HCT116 (cell line): ENCODE measurements around the gene LTB4R. TPM values are rescaled to one million over a fixed set of nuclear protein-coding genes. Genes with fewer than 3 reads are reported as not detected.

ENCODE experiments used
- ATAC-seq: fragments of 200-7000 bp; cut with Tn5 transposase; 2 replicates; pipeline ENCODE4 v1.9.1; 2020; ENCODE audit warnings: mild to moderate bottlenecking, moderate library complexity
- BruUV-seq: library from RNA; stranded (reverse); fragments of 400-500 nt; replicated peaks from 2 replicates; lab custom pipeline; 2021; lab: Mats Ljungman, UMichigan
- CTCF ChIA-PET: fragments of 300-600 bp; sonication (Branson Sonifier 250); formaldehyde crosslinking; loops from one replicate; lab custom pipeline; 2021; ENCODE audit warnings: antibody characterized with exemption; lab: Charles Lee
- POLR2A ChIA-PET: fragments of 300-600, 350-600 bp; sonication (Branson Sonifier 250); formaldehyde crosslinking; loops from one replicate; lab custom pipeline; 2021; ENCODE audit warnings: antibody characterized with exemption; lab: Charles Lee
- RAD21 ChIA-PET, 2 experiments: fragments of 300-600 bp; sonication (Branson Sonifier 250); formaldehyde crosslinking; loops; one replicate each; lab custom pipeline; 2023; ENCODE audit warnings: low total read pairs in 2 of 2; ENCODE audit not compliant: uncharacterized antibody in 2 of 2, unreplicated experiment in 2 of 2, low non-redundant PET in 1 of 2; lab: Charles Lee
- DNase-seq: peaks from one replicate; pipeline ENCODE4 v3.0.0-alpha.2; 2010; ENCODE audit warnings: low read depth, low spot score
- H2AFZ ChIP-seq: fragments of 200-600 bp; shearing (Covaris generic), sonication (generic); 2 replicates; pipeline ENCODE4 v1.6.1; 2017; ENCODE audit warnings: low read depth, mixed run types, mixed read lengths, antibody characterized with exemption, low read length; ENCODE audit not compliant: poor library complexity, severe bottlenecking
- H3K27ac ChIP-seq: 2 replicates; pipeline ENCODE4 v1.5.1; 2012; ENCODE audit warnings: low read depth, low read length
- H3K27me3 ChIP-seq: fragments of 200-600 bp; sonication (generic); 2 replicates; pipeline ENCODE4 v1.6.1; 2016; ENCODE audit warnings: mixed run types, low read length, mixed read lengths; ENCODE audit not compliant: insufficient read depth
- H3K36me3 ChIP-seq, 2 experiments: fragments of 200-500 bp in 1 of 2; fragments of 200-600 bp in 1 of 2; sonication (Bioruptor generic) in 1 of 2; sonication (generic) in 1 of 2; 2 replicates each; pipeline versions ENCODE4 v1.5.1 to v1.6.1; 2014 to 2016; ENCODE audit warnings: low read length in 2 of 2, inconsistent platforms in 1 of 2, mixed read lengths in 1 of 2, mixed run types in 1 of 2; ENCODE audit not compliant: insufficient read depth in 2 of 2, control insufficient read depth in 1 of 2
- H3K4me1 ChIP-seq, 2 experiments: fragments of 200-600 bp in 1 of 2; sonication (generic) in 1 of 2; 2 replicates each; pipeline versions ENCODE4 v1.5.1 to v1.6.1; 2012 to 2017; ENCODE audit warnings: low read length in 2 of 2, inconsistent platforms in 1 of 2, mild to moderate bottlenecking in 1 of 2, mixed read lengths in 1 of 2, mixed run types in 1 of 2, moderate library complexity in 1 of 2; ENCODE audit not compliant: insufficient read depth in 2 of 2, control insufficient read depth in 1 of 2
- H3K4me2 ChIP-seq: fragments of 200-600 bp; sonication (generic); 2 replicates; pipeline ENCODE4 v1.6.1; 2017; ENCODE audit warnings: mixed run types, low read length, mixed read lengths
- H3K4me3 ChIP-seq, 2 experiments: fragments of 200-600 bp in 1 of 2; sonication (generic) in 1 of 2; replicated peaks in 1 of 2; 2 replicates each; pipeline ENCODE4 v1.5.1; 2011 to 2016; ENCODE audit warnings: low read length in 2 of 2, control low read depth in 1 of 2, low read depth in 1 of 2, mild to moderate bottlenecking in 1 of 2, mixed read lengths in 1 of 2, mixed run types in 1 of 2
- H3K79me2 ChIP-seq: fragments of 200-600 bp; sonication (generic); 2 replicates; pipeline ENCODE4 v1.6.1; 2017; ENCODE audit warnings: mild to moderate bottlenecking, mixed run types, low read length, moderate library complexity, mixed read lengths; ENCODE audit not compliant: insufficient read depth
- H3K9ac ChIP-seq: fragments of 200-600 bp; sonication (generic); 2 replicates; pipeline ENCODE4 v1.6.1; 2016; ENCODE audit warnings: low read length, mixed read lengths
- H3K9me2 ChIP-seq: fragments of 200-600 bp; sonication (generic), shearing (Covaris generic); 2 replicates; pipeline ENCODE4 v1.6.1; 2017; ENCODE audit warnings: mixed run types, mild to moderate bottlenecking, moderate library complexity; ENCODE audit not compliant: insufficient read depth
- H3K9me3 ChIP-seq, 2 experiments: fragments of 200-500 bp in 1 of 2; fragments of 200-600 bp in 1 of 2; sonication (Bioruptor generic) in 1 of 2; sonication (generic) in 1 of 2; 2 replicates each; pipeline ENCODE4 v1.6.1; 2014 to 2017; ENCODE audit warnings: low read length in 2 of 2, mixed read lengths in 2 of 2, inconsistent platforms in 1 of 2, low read depth in 1 of 2, mild to moderate bottlenecking in 1 of 2, mixed run types in 1 of 2, moderate library complexity in 1 of 2; ENCODE audit not compliant: control insufficient read depth in 1 of 2, insufficient read depth in 1 of 2
- H4K20me1 ChIP-seq: fragments of 200-600 bp; sonication (generic), shearing (Covaris generic); 2 replicates; pipeline ENCODE4 v1.6.1; 2017; ENCODE audit warnings: mixed run types, mild to moderate bottlenecking, moderate library complexity; ENCODE audit not compliant: insufficient read depth
- CBX3 ChIP-seq: IDR thresholded peaks from 2 replicates; pipeline ENCODE4 v1.6.1; 2012; ENCODE audit warnings: low read depth
- CEBPB ChIP-seq: IDR thresholded peaks from 2 replicates; pipeline ENCODE4 v1.6.1; 2012; ENCODE audit warnings: low read depth
- EGR1 ChIP-seq: IDR thresholded peaks from 2 replicates; pipeline ENCODE4 v1.6.1; 2012; ENCODE audit warnings: low read depth
- EZH2 ChIP-seq: fragments of 200-600 bp; sonication (generic); IDR thresholded peaks from 2 replicates; pipeline ENCODE4 v1.6.1; 2017; ENCODE audit warnings: antibody characterized with exemption, mixed run types
- EZH2phosphoT487 ChIP-seq: fragments of 200-600 bp; IDR thresholded peaks from 2 replicates; pipeline ENCODE4 v1.6.1; 2018; ENCODE audit warnings: antibody characterized with exemption, borderline replicate concordance
- FOSL1 ChIP-seq: IDR thresholded peaks from 2 replicates; pipeline ENCODE4 v1.6.1; 2012; ENCODE audit warnings: low read depth
- JUND ChIP-seq: IDR thresholded peaks from 2 replicates; pipeline ENCODE4 v1.6.1; 2012
- POLR2A ChIP-seq: IDR thresholded peaks from 2 replicates; pipeline ENCODE4 v1.7.0; 2011; ENCODE audit warnings: borderline replicate concordance; ENCODE audit not compliant: insufficient read depth, insufficient read length; ENCODE audit errors: extremely low read depth
- POLR2AphosphoS5 ChIP-seq: IDR thresholded peaks from 2 replicates; pipeline ENCODE4 v1.6.1; 2011; ENCODE audit warnings: mild to moderate bottlenecking, low read depth, low read length, moderate library complexity
- RAD21 ChIP-seq: IDR thresholded peaks from 2 replicates; pipeline ENCODE4 v1.6.1; 2012; ENCODE audit warnings: low read depth, mild to moderate bottlenecking
- SIN3A ChIP-seq: IDR thresholded peaks from 2 replicates; pipeline ENCODE4 v1.6.1; 2012; ENCODE audit warnings: low read depth
- SP1 ChIP-seq: IDR thresholded peaks from 2 replicates; pipeline ENCODE4 v1.6.1; 2012; ENCODE audit warnings: low read depth
- TCF7L2 ChIP-seq: IDR thresholded peaks from 2 replicates; pipeline ENCODE4 v1.7.0; 2011; ENCODE audit warnings: borderline replicate concordance, inconsistent platforms; ENCODE audit not compliant: insufficient read depth, insufficient read length; ENCODE audit errors: extremely low read depth
- YY1 ChIP-seq: IDR thresholded peaks from 2 replicates; pipeline ENCODE4 v1.6.1; 2011; ENCODE audit warnings: low read length, low read depth, moderate library complexity, mild to moderate bottlenecking; ENCODE audit not compliant: insufficient replicate concordance; ENCODE audit errors: extremely low read depth
- ZFX ChIP-seq: fragments of 450-650 bp; IDR thresholded peaks from 2 replicates; pipeline ENCODE4 v1.6.1; 2017
- ZNF274 ChIP-seq: fragments of 200-500 bp; sonication (Bioruptor generic); IDR thresholded peaks from 2 replicates; pipeline ENCODE4 v1.6.1; 2014; ENCODE audit warnings: mild to moderate bottlenecking, low read depth, low read length, inconsistent platforms
- intact Hi-C: fragments of 100-400 bp; cut with micrococcal nuclease; formaldehyde crosslinking; loops from 2 replicates; pipeline ENCODE4 v1.10.0; 2022
- total RNA-seq: library from RNA; stranded (reverse); gene quantifications from one replicate; pipeline ENCODE4 v1.2.1, GENCODE V29; 2021; ENCODE audit not compliant: unreplicated experiment
- TF ChIP-seq, protein P1 (sequence below): IDR thresholded peaks from 2 replicates; pipeline ENCODE4 v1.6.1; 2012
- TF ChIP-seq, protein P2 (sequence below): IDR thresholded peaks from 2 replicates; pipeline ENCODE4 v1.6.1; 2011; ENCODE audit warnings: mild to moderate bottlenecking, low read length, moderate library complexity; ENCODE audit not compliant: insufficient replicate concordance; ENCODE audit errors: extremely low read depth
- TF ChIP-seq, protein P3 (sequence below), 3 experiments: fragments of 200-600 bp in 1 of 3; sonication (generic) in 1 of 3; IDR thresholded peaks in 2 of 3; conservative IDR thresholded peaks in 1 of 3; 2 replicates each; pipeline ENCODE4 v1.5.1; 2012 to 2017; ENCODE audit warnings: low read depth in 2 of 3, low read length in 2 of 3, antibody characterized with exemption in 1 of 3, borderline replicate concordance in 1 of 3, control low read depth in 1 of 3, mild to moderate bottlenecking in 1 of 3, mixed read lengths in 1 of 3, mixed run types in 1 of 3, moderate library complexity in 1 of 3; ENCODE audit not compliant: insufficient read depth in 1 of 3

The LTB4R gene
- total RNA-seq, 1 experiment from 2014 or later = 14.8 TPM

DNA sequence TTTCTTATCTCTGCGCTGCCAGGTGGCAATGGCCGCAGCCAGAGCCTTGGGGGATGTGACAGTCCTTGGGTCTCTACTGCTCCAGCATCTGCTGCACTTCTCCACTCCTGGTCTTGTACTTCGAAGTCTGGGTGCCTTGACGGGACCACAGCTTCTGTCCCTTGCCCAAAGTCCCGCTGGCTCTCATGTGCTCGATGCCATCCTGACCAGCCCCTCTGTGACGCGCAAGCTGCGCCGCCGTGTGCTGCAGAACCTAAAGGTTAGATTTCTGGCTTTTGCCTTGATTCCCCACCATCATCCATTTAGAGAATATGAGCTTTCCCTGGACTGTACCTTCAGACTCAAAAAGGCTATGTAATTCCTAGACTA lies 7.3 kb upstream of the LTB4R start:
- Histone ChIP-seq H3K9me3 (no peaks in the 10 kb centered on the region), H3K27me3 (no peaks in the 10 kb centered on the region), H3K4me1 (peaks cover 14 to 26% of the 10 kb centered on the region in 2 experiments), H3K27ac (no peak overlapping the region), H3K4me3 (no peak overlapping the region), H3K79me2 (peaks cover 28% of the 10 kb centered on the region), H2AFZ (no peak overlapping the region), H3K36me3 (peaks cover 44% of the 10 kb centered on the region in 2 experiments; a peak in 3 of 4 replicates), H3K9me2 (no peaks in the 10 kb centered on the region)
- no peak for DNase-seq
- CTCF ChIA-PET = no interaction called here
- no peak for TF ChIP-seq ZFX
- no peak for TF ChIP-seq CEBPB
- TF ChIP-seq SIN3A = no peak
- no peak for TF ChIP-seq EZH2phosphoT487
- no peak for TF ChIP-seq POLR2AphosphoS5
- TF ChIP-seq EGR1 = no peak
- TF ChIP-seq POLR2A = no peak
- no peak for TF ChIP-seq YY1
- no peak for TF ChIP-seq CBX3
- TF ChIP-seq TCF7L2 = no peak
- TF ChIP-seq FOSL1 = no peak
- no peak for TF ChIP-seq ZNF274
- TF ChIP-seq, protein P1, sequence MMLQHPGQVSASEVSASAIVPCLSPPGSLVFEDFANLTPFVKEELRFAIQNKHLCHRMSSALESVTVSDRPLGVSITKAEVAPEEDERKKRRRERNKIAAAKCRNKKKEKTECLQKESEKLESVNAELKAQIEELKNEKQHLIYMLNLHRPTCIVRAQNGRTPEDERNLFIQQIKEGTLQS = no peak
- no peak for TF ChIP-seq JUND
- no peak for TF ChIP-seq SP1
- TF ChIP-seq, protein P2, sequence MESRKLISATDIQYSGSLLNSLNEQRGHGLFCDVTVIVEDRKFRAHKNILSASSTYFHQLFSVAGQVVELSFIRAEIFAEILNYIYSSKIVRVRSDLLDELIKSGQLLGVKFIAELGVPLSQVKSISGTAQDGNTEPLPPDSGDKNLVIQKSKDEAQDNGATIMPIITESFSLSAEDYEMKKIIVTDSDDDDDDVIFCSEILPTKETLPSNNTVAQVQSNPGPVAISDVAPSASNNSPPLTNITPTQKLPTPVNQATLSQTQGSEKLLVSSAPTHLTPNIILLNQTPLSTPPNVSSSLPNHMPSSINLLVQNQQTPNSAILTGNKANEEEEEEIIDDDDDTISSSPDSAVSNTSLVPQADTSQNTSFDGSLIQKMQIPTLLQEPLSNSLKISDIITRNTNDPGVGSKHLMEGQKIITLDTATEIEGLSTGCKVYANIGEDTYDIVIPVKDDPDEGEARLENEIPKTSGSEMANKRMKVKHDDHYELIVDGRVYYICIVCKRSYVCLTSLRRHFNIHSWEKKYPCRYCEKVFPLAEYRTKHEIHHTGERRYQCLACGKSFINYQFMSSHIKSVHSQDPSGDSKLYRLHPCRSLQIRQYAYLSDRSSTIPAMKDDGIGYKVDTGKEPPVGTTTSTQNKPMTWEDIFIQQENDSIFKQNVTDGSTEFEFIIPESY = no peak
- no peak for TF ChIP-seq EZH2
- TF ChIP-seq, protein P3, sequence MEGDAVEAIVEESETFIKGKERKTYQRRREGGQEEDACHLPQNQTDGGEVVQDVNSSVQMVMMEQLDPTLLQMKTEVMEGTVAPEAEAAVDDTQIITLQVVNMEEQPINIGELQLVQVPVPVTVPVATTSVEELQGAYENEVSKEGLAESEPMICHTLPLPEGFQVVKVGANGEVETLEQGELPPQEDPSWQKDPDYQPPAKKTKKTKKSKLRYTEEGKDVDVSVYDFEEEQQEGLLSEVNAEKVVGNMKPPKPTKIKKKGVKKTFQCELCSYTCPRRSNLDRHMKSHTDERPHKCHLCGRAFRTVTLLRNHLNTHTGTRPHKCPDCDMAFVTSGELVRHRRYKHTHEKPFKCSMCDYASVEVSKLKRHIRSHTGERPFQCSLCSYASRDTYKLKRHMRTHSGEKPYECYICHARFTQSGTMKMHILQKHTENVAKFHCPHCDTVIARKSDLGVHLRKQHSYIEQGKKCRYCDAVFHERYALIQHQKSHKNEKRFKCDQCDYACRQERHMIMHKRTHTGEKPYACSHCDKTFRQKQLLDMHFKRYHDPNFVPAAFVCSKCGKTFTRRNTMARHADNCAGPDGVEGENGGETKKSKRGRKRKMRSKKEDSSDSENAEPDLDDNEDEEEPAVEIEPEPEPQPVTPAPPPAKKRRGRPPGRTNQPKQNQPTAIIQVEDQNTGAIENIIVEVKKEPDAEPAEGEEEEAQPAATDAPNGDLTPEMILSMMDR (IDR thresholded peaks at IDR 0.05 in 2 of 3, conservative IDR thresholded peaks at IDR 0.05 in 1 of 3; ENCODE audit: borderline replicate concordance in 1 of 3, insufficient read depth in 1 of 3, low read depth in 2 of 3, low read length in 2 of 3) = no peak
- no peak for TF ChIP-seq RAD21
- TF ChIP-seq, all 23 proteins: peak for 0
- no peak overlapping the region for H3K4me2 ChIP-seq
- H4K20me1 ChIP-seq = no peaks in the 10 kb centered on the region
- ChIA-PET POLR2A (no interaction called here), RAD21 (no interaction called here)
- no peak overlapping the region for H3K9ac ChIP-seq
- intact Hi-C loops = no loop called here
- ATAC-seq = no peak
- no TSS peak for BruUV-seq
